Keratinocyte (primary cell): Measurements from ENCODE around the gene LAMA3. TPM values are rescaled to one million over a fixed set of nuclear protein-coding genes. Genes with fewer than 3 reads are reported as not detected.

Experiments used
- DNase-seq: peaks from one replicate; pipeline ENCODE4 v3.0.0-alpha.2; 2011; ENCODE audit warnings: low read depth, missing footprints, low spot score
- FAIRE-seq: peaks from 2 replicates; lab custom pipeline; 2011; peaks lifted over from hg19 to GRCh38; lab: Jason Lieb, UNC
- H2AFZ ChIP-seq: 2 replicates; pipeline ENCODE4 v1.6.0; 2012; ENCODE audit warnings: low read length, control low read depth, inconsistent platforms; ENCODE audit not compliant: control insufficient read depth
- H3K27ac ChIP-seq: 2 replicates; pipeline ENCODE4 v1.5.1; 2011; ENCODE audit warnings: low read length; ENCODE audit not compliant: control insufficient read depth, insufficient read depth
- H3K27me3 ChIP-seq: 3 replicates; pipeline ENCODE4 v1.6.0; 2011; ENCODE audit warnings: low read length; ENCODE audit not compliant: control insufficient read depth, insufficient read depth; ENCODE audit errors: extremely low read depth
- H3K36me3 ChIP-seq, 2 experiments: 2 replicates in 1 of 2; 3 replicates in 1 of 2; pipeline ENCODE4 v1.5.1; 2011; ENCODE audit warnings: low read length in 2 of 2, mild to moderate bottlenecking in 1 of 2; ENCODE audit not compliant: control insufficient read depth in 2 of 2, insufficient read depth in 2 of 2; ENCODE audit errors: extremely low read depth in 1 of 2
- H3K4me1 ChIP-seq: 3 replicates; pipeline ENCODE4 v1.5.1; 2011; ENCODE audit warnings: low read length; ENCODE audit not compliant: control insufficient read depth, insufficient read depth; ENCODE audit errors: extremely low read depth
- H3K4me2 ChIP-seq: 3 replicates; pipeline ENCODE4 v1.6.0; 2011; ENCODE audit warnings: low read depth, low read length; ENCODE audit not compliant: control insufficient read depth, insufficient read depth; ENCODE audit errors: extremely low read depth
- H3K4me3 ChIP-seq, 3 experiments: fragments of 200-600 bp in 1 of 3; sonication (generic) in 1 of 3; 2 replicates in 2 of 3; 3 replicates in 1 of 3; pipeline ENCODE4 v1.5.1; 2011 to 2016; ENCODE audit warnings: low read length in 3 of 3, mild to moderate bottlenecking in 3 of 3, control low read depth in 2 of 3, inconsistent platforms in 1 of 3, low read depth in 1 of 3, mixed read lengths in 1 of 3, mixed run types in 1 of 3, moderate library complexity in 1 of 3; ENCODE audit not compliant: control insufficient read depth in 2 of 3, insufficient read depth in 2 of 3; ENCODE audit errors: extremely low read depth in 1 of 3
- H3K79me2 ChIP-seq: 2 replicates; pipeline ENCODE4 v1.6.0; 2012; ENCODE audit warnings: low read length; ENCODE audit not compliant: control insufficient read depth, insufficient read depth
- H3K9ac ChIP-seq: 3 replicates; pipeline ENCODE4 v1.6.0; 2011; ENCODE audit warnings: low read length; ENCODE audit not compliant: control insufficient read depth, insufficient read depth; ENCODE audit errors: extremely low read depth
- H3K9me1 ChIP-seq: 3 replicates; pipeline ENCODE4 v1.6.0; 2011; ENCODE audit warnings: low read length; ENCODE audit not compliant: control insufficient read depth, insufficient read depth; ENCODE audit errors: extremely low read depth
- H3K9me3 ChIP-seq: 2 replicates; pipeline ENCODE4 v1.5.1; 2012; ENCODE audit warnings: low read depth, low read length; ENCODE audit not compliant: control insufficient read depth
- H4K20me1 ChIP-seq: 3 replicates; pipeline ENCODE4 v1.6.0; 2011; ENCODE audit warnings: low read length; ENCODE audit not compliant: control insufficient read depth, insufficient read depth; ENCODE audit errors: extremely low read depth
- CTCF ChIP-seq, 3 experiments: IDR thresholded peaks in 1 of 3; conservative IDR thresholded peaks in 1 of 3; optimal IDR thresholded peaks in 1 of 3; 2 replicates in 2 of 3; 3 replicates in 1 of 3; pipeline versions ENCODE3 to v1.5.1; 2011; ENCODE audit warnings: low read length in 3 of 3, mild to moderate bottlenecking in 3 of 3, moderate library complexity in 2 of 3, control low read depth in 1 of 3, inconsistent platforms in 1 of 3; ENCODE audit not compliant: insufficient read depth in 2 of 3; ENCODE audit errors: extremely low read depth in 1 of 3
- EZH2 ChIP-seq: IDR thresholded peaks from one replicate; pipeline ENCODE4 v1.6.1; 2012; ENCODE audit warnings: inconsistent platforms, mild to moderate bottlenecking, low read length, moderate library complexity
- dilution Hi-C: fragments of 300-500 bp; cut with MboI; formaldehyde crosslinking; loops from one replicate; pipeline ENCODE4 v1.7.0; 2020; ENCODE audit warnings: low sequenced_read_pairs; ENCODE audit not compliant: extremely low pct_ligation_motif_present
- polyA plus RNA-seq, 5 experiments: library from polyadenylated mRNA; depleted of rRNA in 3 of 5; stranded (reverse) in 3 of 5; stranded (forward) in 1 of 5; unstranded in 1 of 5; fragments of >200 nt; gene quantifications; 1 replicate in 1 of 5; 2 replicates in 3 of 5; 3 replicates in 1 of 5; pipeline versions ENCODE4 v1.2.1 to v1.2.3, GENCODE V29; 2011 to 2012; ENCODE audit warnings: missing spikeins in 2 of 5, low read depth in 1 of 5, low replicate concordance in 1 of 5

LAMA3 gene
- polyA plus RNA-seq, 1 donor (not counting 4 experiments of a cell fraction or from before 2014, with no cell fraction given) = 1,944 TPM

DNA sequence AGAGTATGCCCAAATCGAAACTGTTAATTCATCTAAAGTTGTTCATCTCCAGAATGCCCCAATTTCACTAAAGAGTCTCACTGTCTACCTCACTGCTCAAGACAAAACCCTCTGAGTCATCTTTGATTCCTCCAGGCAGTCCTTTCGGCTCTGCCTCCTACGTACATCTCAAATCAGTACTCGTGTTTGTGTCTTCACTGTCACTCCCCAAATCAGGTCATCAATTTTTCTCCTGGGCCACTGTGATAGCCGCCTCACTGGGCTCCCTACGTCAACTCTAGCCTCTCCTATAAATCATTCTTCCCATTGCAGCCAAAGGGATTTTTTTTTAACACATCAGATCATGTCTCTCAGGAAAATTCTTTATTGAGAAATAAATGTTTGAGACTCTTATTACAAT lies 283.2 kb downstream of the LAMA3 start:
- Histone ChIP-seq H2AFZ (no peak overlapping the region), H3K4me3 (no peak overlapping the region), H3K27ac (no peak overlapping the region), H4K20me1 (no peaks in the 10 kb centered on the region), H3K9me1 (no peaks in the 10 kb centered on the region), H3K27me3 (no peaks in the 10 kb centered on the region), H3K9me3 (no peaks in the 10 kb centered on the region), H3K4me1 (no peaks in the 10 kb centered on the region), H3K9ac (no peak overlapping the region), H3K79me2 (no peaks in the 10 kb centered on the region), H3K4me2 (peak overlapping the region; percentile 6), H3K36me3 (no peaks in the 10 kb centered on the region)
- dilution Hi-C loops = no loop called here
- FAIRE-seq = peak; percentile 73
- TF ChIP-seq EZH2 = no peak
- no peak for TF ChIP-seq CTCF (optimal IDR thresholded peaks at IDR 0.05 in 1 of 3, IDR thresholded peaks at IDR 0.05 in 1 of 3, conservative IDR thresholded peaks at IDR 0.05 in 1 of 3; ENCODE audit: extremely low read depth in 1 of 3, insufficient read depth in 2 of 3, low read length in 3 of 3)
- DNase-seq = no peak

- no peaks in the 10 kb centered on the region for H3K4me1 ChIP-seq
- H4K20me1 ChIP-seq = no peaks in the 10 kb centered on the region
- H3K4me3 ChIP-seq = no peak overlapping the region
- H2AFZ ChIP-seq = no peak overlapping the region
- no peak overlapping the region for H3K4me2 ChIP-seq
- no peaks in the 10 kb centered on the region for H3K9me1 ChIP-seq
- DNase-seq (no peak), FAIRE-seq (no peak)
- no peak for TF ChIP-seq CTCF (optimal IDR thresholded peaks at IDR 0.05 in 1 of 3, IDR thresholded peaks at IDR 0.05 in 1 of 3, conservative IDR thresholded peaks at IDR 0.05 in 1 of 3; ENCODE audit: extremely low read depth in 1 of 3, insufficient read depth in 2 of 3, low read length in 3 of 3)
- no peak for TF ChIP-seq EZH2
- peaks cover 12% of the 10 kb centered on the region for H3K27me3 ChIP-seq
- H3K79me2 ChIP-seq = no peaks in the 10 kb centered on the region
- no peak overlapping the region for H3K9ac ChIP-seq
- H3K27ac ChIP-seq = no peak overlapping the region
- no peaks in the 10 kb centered on the region for H3K9me3 ChIP-seq
- dilution Hi-C loops = no loop called here
- no peaks in the 10 kb centered on the region for H3K36me3 ChIP-seq
These were observed 287.9 kb downstream of the LAMA3 start for GRCh38 chr18:23977103-23977502.
